ENCODE data around the gene RNF103.
A peak's percentile ranks its signal among the peaks of the same experiment; 100 is the strongest.

Gene RNF103

GRCh38 chr2:86563650-86564061, 60.0 kb downstream of the RNF103 start:
- DNase-seq: no peak

- DNase-seq: peak; percentile 99
Measured at GRCh38 chr2:86562922-86563649, 60.6 kb downstream of the RNF103 start, which contains the start of gene CHMP3. CHMP3 (minus strand) TSS chr2:86563443; CDS start chr2:86563348, 95 bp downstream.

GRCh38 chr2:86562485-86562921, 61.2 kb downstream of the RNF103 start:
- DNase-seq: no peak

- peak; percentile 51 for DNase-seq
Measured at GRCh38 chr2:86557836-86558235, 65.8 kb downstream of the RNF103 start.

GRCh38 chr2:86556508-86556907, 67.2 kb downstream of the RNF103 start:
- no peak for DNase-seq
